CD4-positive, alpha-beta T cell treated with Interleukin-6 at 100 ng/mL for 8 hours (primary cell): ENCODE measurements around the gene GPR35.

Experiments used
- DNase-seq: peaks from one replicate; pipeline ENCODE4 v3.0.0-alpha.2; 2020; ENCODE audit warnings: mixed read lengths, low spot score

GPR35 gene

GRCh38 chr2:240624950-240625621 lies at the start of gene GPR35:
GPR35 (plus strand) TSS chr2:240625480; CDS start chr2:240629953, 4,473 bp downstream.
- peak; percentile 76 for DNase-seq

GRCh38 chr2:240576036-240576435 lies 49.2 kb upstream of the GPR35 start:
- DNase-seq = no peak

GRCh38 chr2:240576436-240577205 lies 48.7 kb upstream of the GPR35 start:
- no peak for DNase-seq

GRCh38 chr2:240577281-240578109 lies 47.8 kb upstream of the GPR35 start:
- DNase-seq = no peak

GRCh38 chr2:240578110-240578450 lies 47.2 kb upstream of the GPR35 start:
- no peak for DNase-seq

- no peak for DNase-seq
Observed at GRCh38 chr2:240578488-240578887, 46.8 kb upstream of the GPR35 start.

- DNase-seq = no peak
Observed at GRCh38 chr2:240579071-240579762, 46.1 kb upstream of the GPR35 start.

GRCh38 chr2:240579771-240580614 lies 45.3 kb upstream of the GPR35 start:
- peak; percentile 81 for DNase-seq

GRCh38 chr2:240581811-240582210 lies 43.5 kb upstream of the GPR35 start:
- DNase-seq = no peak

- DNase-seq = no peak
Observed at GRCh38 chr2:240582781-240583180, 42.5 kb upstream of the GPR35 start.

GRCh38 chr2:240583774-240584173 lies 41.5 kb upstream of the GPR35 start:
- no peak for DNase-seq

GRCh38 chr2:240584486-240585031 lies 40.7 kb upstream of the GPR35 start:
- DNase-seq = no peak

GRCh38 chr2:240585101-240585500 lies 40.2 kb upstream of the GPR35 start:
- DNase-seq = no peak

GRCh38 chr2:240585681-240586197 lies 39.5 kb upstream of the GPR35 start:
- no peak for DNase-seq

GRCh38 chr2:240586198-240586918 lies 38.9 kb upstream of the GPR35 start, which contains the start of gene CAPN10:
CAPN10 (plus strand) TSS chr2:240586734; CDS start chr2:240586912, 178 bp downstream.
- peak; percentile 95 for DNase-seq

- DNase-seq = peak; percentile 40
Observed at GRCh38 chr2:240586919-240587800, 38.1 kb upstream of the GPR35 start.

- no peak for DNase-seq
Observed at GRCh38 chr2:240588006-240588655, 37.1 kb upstream of the GPR35 start.

- no peak for DNase-seq
Observed at GRCh38 chr2:240588669-240589068, 36.6 kb upstream of the GPR35 start.
